Tibial nerve (tissue), 4 donors: ENCODE results near the gene LRRC46.

Experiments used
- EP300 ChIP-seq, 2 donors: sonication (generic); formaldehyde crosslinking; IDR thresholded peaks; one replicate each; pipeline ENCODE4 v1.6.1; 2017; ENCODE audit warnings: antibody characterized with exemption in 2 of 2, mild to moderate bottlenecking in 1 of 2
- POLR2A ChIP-seq, 2 donors: fragments of 450-650 bp; IDR thresholded peaks; one replicate each; pipeline ENCODE4 v1.6.1; 2017; ENCODE audit warnings: antibody characterized with exemption in 2 of 2, mild to moderate bottlenecking in 2 of 2, moderate library complexity in 2 of 2
- TF ChIP-seq, protein P1 (sequence below), 5 experiments: fragments of 200-600 bp in 3 of 5; fragments of 450-650 bp in 2 of 5; sonication (generic) in 3 of 5; IDR thresholded peaks; one replicate each; pipeline ENCODE4 v1.5.1; 2016 to 2019; ENCODE audit warnings: antibody characterized with exemption in 5 of 5, mild to moderate bottlenecking in 3 of 5, moderate library complexity in 2 of 5

DNA sequence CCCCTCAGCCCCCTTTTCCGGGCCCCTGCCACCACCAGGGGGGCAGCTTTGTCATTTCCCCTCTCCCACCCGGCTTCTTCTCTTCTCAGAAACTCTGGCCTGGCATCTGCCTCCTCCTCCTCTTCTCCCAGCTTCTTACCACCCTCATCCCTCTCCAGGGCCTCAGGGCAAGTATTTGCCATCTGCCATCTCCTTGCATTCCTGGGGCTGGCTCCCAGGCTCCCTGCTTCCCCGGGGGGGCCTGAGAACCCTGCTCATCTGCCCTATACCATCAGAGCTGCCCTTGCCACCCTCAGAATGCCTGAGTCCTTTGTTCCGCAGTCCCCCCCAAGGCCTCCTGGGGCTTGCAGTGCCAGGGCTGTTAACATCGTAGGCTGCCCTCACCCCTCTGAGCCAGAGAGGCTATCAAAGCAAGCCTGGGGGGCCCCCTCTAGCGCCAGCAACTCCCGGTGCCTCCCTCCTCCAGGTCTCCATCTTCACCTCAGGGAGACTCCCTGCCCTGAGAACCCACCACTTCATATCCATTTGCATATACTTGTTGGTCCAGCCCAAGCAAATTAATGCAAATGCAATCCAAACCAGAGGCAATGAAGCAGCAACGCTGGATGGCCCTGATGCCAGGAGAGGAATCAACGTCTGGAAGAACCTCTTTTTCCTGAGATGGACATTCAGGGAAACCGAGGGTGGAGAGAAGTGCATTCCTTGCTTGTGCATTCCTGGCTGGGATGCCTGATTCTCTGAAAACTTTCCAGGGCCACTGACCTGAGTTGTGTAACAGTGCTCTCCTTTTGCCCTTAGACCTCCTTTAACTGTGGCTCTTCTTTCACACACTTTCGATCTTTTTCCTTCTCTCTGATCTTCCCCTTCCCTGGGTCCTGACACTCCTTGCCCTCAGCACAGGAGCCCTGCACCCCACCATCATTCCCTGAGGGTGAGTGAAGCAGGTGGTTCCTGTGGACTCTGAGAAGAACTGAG lies 43.8 kb downstream of the LRRC46 start:
- TF ChIP-seq, protein P1, sequence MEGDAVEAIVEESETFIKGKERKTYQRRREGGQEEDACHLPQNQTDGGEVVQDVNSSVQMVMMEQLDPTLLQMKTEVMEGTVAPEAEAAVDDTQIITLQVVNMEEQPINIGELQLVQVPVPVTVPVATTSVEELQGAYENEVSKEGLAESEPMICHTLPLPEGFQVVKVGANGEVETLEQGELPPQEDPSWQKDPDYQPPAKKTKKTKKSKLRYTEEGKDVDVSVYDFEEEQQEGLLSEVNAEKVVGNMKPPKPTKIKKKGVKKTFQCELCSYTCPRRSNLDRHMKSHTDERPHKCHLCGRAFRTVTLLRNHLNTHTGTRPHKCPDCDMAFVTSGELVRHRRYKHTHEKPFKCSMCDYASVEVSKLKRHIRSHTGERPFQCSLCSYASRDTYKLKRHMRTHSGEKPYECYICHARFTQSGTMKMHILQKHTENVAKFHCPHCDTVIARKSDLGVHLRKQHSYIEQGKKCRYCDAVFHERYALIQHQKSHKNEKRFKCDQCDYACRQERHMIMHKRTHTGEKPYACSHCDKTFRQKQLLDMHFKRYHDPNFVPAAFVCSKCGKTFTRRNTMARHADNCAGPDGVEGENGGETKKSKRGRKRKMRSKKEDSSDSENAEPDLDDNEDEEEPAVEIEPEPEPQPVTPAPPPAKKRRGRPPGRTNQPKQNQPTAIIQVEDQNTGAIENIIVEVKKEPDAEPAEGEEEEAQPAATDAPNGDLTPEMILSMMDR (IDR thresholded peaks at IDR 0.05) = no peak
- TF ChIP-seq EP300 (IDR thresholded peaks at IDR 0.05) (peak in 1 of 2 donors; percentile 19), POLR2A (IDR thresholded peaks at IDR 0.05) (no peak)
